Measurements from ENCODE around the gene DOK7.

Gene DOK7

DNA sequence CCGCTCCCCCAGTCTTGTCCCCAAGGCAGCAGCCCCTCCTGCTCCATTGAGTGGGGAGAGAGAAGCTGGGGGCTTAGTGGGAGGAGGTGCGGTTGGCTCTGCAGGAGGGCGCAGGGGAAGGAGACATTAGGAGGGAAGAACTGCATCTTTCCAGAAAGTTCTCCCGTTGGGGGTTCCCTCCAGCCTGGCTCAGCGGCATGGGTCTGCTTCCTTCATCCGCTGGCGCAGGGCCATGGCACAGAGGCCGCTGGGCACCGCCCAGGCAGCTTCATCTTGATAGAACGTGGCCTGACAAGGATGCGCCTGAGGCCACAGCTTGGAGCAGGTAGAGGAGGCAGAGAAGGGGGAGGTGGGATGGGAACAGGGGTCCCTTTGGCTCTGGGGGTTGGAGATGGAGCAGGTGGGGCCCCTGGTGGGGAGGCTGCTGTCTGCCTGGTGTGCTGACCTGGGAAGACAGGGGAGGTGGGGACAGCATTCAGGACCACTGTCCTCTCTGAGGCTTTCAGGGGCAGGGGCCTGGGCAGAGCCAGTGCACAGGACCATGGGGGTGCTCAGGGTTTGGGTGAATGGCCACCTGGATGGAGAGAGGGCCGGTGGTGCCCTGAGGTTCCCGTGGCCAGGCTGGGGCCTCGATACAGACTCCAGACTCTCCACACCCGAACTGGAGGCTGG, 12.1 kb downstream of the DOK7 start:
- DNase-seq (ENCODE audit: low read depth, low spot score) = no peak

DNA sequence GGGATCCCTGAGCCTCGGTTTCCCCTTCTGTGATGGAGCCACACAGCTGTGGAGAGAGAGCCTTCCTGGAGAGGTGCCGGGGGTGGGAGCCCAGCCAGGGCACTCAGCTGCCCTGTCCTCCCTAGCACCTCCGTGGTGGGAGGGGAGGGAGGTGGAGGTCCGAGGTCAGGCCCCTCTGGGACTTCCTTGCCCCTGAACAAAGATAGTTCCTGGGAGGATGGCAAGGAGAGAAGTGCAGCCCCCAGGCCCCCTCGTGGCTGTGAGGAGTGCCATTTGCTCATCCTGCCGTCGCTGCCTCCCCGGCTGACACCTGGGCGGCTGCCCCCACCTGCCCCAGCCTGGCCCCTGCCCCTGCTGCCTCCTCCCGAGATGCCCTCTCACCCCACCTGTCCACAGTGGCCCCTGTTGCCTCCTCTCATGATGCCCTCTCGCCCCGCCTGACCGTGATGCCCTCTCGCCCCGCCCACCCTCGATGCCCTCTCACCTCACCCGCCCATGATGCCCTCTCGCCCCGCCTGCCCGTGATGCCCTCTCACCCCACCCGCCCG, 12.7 kb downstream of the DOK7 start:
- no peak for DNase-seq (ENCODE audit: low read depth, low spot score)

DNA sequence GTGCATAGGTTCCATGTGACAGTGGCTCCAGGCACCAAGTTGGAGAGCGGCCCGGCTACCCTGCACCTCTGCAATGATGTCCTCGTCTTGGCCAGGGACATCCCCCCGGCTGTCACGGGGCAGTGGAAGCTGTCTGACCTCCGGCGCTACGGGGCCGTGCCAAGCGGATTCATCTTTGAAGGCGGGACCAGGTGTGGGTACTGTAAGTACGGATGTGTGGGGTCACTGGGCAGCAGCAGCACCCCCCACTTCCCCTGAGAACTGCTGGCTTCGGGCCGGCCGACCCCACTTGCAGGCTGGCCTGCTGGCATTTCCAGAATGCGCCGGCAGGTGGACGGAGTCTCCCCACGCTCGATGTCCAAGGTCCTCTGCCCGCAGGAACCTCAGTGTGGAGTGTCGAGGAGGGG, 13.2 kb downstream of the DOK7 start:
- no peak for DNase-seq (ENCODE audit: low read depth, low spot score)

DNA sequence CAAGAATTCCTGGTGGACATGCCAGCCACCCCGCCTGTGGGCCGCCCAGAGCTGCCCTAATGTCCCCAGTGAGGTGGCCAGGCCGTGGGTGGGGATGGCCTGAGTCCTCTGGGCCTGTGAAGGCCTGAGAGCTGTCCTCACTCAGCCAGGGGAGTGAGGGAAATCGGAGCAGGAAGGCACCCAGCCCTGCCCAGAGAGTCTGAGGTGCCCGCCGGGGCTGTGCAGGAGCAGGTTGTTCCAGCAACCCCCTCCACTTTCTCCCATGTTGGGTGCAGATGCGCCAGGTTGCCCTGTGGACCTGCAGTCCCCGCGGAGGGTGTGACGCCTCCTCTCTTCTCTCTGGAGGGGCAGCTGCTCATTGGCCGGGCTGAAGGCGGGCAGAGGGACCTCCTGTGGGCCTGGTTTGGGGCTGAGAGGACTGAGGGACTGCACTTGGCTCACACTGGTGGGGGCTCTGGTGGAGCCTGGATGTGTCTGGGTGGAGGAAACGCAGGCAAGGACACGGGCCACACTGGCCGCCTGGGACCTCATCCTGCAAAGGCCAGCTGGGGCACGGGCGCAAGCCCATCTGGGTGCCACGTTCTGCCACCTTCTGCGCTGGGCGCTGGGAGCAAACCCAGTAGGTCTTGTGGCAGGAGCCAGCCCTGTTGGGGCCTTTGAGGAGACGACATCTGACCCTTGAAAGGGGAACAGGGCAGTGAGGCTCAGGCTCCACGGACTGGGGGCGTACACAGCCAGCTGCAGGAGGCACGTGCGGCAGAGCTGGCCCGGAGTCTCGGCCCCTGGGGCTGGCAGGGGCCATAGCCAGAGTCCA, 14.0 kb downstream of the DOK7 start:
- DNase-seq (ENCODE audit: low read depth, low spot score) = no peak

DNA sequence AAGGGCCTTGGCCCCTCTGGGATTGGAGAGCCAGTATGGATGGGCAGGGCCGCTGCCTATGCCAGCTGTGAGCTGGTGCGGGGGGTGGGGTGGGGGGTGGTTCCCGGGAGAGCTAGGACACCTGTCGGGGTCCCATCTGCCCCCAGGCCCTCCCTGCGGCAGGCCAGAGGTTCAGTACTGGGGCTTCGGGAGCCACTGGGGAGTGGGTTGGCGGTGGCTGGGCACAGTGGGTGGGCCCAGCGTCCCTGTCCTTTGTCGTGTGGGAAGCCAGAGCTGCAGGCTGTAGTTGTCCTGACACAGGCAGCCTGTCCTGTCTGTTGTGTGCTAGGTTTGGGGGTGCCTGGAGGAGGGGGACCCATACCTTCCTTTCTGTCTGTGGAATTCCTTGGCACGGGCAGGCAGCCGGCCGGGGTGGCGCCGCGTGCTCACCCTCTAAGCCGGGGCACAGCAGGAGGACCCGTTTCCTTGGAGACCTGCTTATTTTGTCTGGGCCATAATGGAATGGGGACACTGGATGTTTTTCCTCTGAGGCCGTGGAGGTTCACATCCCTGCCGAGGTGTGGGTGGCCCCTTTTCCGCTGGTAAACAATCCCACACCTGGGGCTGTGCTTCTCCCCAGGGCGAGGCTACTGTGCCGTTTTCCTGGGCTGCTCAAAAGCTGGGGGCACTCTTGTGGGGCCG, 14.8 kb downstream of the DOK7 start:
- DNase-seq (ENCODE audit: low read depth, low spot score) = no peak

DNA sequence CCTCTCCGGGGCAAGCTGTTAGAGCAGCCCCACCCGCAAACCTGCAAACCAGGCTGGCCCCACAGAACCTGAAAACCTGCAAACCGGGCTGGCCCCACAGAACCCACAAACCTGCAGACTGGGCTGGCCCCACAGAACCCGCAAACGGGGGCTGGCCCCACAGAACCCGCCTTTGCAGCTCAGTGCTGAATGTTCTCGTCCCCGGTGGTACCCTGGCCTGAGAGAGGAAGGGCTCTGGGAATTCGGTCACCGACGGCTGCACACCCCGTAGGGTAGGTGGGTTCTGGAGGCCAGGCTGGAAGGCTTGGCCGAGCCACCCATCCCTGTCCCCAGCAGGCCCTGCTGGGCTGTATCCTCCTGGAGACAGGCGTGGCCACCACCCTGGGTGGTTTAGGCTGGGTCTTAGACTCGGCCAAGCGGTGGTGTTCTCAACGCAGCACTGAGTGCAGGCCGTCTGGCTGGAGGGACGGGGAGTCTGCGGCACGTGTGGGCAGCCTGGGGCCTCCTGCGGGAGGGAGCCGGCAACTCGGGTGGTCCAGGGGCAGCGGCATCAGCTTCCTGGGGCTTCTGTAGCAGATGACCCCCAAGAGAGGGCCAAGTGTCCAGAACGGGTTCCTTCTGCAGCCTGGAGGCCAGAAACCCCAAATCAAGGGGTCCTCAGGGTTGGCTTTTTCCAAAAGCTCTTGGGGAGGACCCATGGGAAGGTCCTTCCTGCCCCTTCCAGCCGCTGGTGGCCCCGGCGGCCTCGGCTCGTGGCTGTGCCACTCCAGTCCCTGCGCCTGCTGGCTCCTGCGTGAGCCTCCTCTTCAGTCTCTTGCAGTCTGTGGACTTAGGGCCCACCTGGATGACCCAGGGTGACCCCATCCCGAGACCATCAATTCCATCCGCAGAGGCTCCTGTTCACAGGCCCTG, 15.6 kb downstream of the DOK7 start:
- DNase-seq (ENCODE audit: low read depth, low spot score) = no peak

DNA sequence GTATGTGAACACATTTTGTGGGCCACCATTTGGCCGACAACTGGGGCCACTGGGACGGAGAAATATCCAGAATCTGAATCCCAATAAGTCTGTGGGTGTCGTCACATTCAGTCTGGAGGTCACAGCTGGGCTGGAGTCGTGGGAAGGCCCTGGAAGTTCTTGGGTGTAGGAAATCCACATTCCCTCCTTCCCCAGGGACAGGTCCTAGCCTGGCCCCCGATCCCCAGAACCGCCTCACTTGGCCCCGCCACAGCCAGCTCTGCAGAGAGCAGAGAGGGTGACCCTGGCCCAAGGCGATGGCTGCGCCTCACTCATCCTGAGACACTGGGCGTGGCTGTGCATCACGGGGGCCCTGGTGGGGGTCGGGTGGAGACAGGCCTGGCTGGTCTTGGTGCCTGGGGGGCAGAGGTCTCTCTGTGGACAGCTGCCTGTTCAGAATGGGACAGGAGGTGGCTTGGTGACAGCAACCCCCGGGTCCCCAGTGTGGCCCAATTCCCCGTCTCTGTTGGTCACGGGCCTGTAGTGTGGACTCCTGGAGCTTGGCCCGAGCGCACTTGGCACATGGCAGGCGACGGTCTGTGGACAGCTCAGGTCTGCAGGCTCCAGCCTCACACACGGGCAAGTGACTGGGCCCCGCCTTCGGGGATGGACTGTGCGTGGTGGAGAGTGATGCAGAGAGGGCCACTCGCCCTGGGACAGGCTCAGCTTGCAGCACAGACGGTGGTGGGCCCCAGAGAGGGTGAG, 16.4 kb downstream of the DOK7 start:
- DNase-seq (ENCODE audit: low read depth, low spot score) = no peak

DNA sequence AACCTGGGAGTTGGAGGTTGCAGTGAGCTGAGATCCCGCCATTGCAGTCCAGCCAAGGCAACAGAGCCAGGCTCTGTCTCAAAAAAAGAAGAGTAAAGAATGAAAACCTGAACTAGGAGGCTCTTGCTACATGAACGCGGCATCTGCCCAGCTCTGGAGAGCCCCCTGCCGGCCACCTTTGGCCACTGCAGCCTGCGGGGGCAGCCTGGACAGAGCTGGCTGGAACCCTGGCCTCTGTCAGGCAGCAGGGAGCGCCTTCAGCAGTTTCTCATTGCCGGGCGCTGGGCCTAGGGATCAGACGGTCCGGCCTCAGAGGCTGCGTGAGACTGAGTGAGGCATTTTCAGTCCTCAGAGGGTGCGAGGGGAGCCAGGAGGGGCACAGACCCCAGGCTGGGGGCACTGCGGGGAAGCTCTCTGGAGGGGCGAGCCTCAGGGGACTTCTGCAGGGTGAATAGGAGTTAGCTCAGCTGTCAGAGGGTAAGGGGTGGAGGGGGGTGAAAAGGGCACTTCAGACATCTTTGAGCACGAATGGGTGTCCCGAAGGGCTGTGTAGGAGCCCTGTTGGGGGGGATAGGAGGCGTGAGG, 17.5 kb downstream of the DOK7 start:
- peak; percentile 97 for DNase-seq (ENCODE audit: low read depth, low spot score)

DNA sequence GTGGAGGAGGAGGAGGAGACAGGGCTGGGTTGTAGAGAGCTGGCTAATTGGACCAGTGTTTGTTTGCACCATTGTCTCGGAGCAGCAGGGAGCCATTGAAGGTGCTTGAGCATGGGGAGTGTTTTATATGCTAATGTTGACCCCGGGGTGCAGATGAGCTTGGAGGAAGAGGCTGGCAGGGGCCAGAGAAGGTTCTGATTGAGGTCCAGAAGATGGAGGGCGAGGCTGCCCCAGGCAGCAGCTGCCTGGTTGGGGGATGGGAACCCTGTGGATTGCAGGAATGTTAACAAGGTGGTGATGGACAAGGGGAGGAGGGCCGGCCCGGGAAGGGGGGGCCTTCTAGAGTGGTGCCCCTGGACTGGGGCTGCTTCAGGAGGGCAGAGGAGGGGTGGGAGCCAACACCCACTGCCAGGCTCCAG, 18.0 kb downstream of the DOK7 start:
- DNase-seq (ENCODE audit: low read depth, low spot score) = peak; percentile 78

DNA sequence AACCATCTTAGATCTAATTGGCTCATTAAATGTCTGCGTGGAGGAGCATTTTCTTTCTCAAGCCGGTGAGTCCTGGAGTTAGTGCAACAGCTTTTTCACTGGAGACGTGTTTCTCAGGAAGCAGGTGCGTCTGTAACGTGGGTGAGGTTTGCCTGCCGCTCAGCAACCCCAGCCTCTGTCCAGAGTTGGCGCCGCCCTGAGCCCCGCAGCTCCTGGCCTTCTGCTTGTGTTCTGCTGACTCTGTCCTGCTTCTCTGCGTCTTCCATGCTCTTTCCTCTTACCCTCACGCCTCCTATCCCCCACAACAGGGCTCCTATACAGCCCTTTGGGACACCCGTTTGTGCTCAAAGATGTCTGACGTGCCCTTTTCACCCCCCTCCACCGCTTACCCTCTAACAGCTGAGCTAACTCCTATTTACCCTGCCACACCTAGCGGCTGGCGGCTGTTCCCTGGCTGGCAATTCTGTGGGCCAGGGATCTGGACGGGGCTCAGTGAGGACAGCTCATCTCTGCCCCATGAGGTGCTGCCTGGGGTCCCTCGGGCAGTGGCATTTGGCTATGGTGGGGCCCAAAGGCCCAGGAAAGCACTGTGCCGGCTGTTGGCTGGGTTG, 18.8 kb downstream of the DOK7 start:
- no peak for DNase-seq (ENCODE audit: low read depth, low spot score)

DNA sequence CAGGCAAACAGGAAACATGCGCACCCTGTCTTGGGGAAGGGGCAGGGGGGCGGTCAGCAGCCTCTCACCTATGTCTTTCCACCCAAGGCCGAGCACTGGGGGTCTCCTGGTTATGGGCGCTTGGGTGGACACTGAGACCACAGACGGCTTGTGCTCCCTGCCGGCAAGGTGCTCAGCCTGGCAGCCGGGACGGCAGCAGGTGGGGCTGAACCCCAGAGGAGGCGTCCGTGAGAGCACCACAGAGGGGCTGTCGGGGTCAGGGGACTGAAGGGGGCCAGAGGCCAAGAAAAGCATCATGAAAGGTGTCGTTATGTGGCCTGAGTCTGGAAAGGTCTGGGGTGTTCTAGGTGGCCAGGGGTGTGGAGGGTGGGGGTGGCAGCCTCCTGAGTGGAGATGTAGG, 19.6 kb downstream of the DOK7 start:
- DNase-seq (ENCODE audit: low read depth, low spot score) = no peak

DNA sequence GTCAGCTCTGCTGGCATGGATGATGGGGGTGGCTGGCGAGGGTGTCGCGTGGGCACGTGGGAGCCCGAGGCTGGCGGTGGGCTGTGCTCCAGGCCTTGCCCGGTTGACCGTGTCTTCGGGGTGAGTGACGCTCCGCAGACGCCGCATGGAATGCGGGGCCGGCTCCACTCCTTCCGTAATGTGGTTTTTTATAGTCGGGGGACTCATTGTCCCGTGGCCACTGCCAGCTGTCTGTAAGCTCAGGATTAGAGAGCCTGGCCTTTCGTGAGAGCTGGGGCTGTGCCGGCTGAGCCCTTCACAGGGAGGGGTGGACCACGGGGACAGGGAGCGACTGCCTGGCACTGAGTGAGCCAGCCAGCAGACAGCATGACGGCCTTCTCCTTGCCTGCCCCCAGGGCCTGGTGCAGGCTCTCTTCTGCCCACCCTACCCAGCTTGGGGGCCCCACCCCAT, 20.4 kb downstream of the DOK7 start:
- no peak for DNase-seq (ENCODE audit: low read depth, low spot score)

DNA sequence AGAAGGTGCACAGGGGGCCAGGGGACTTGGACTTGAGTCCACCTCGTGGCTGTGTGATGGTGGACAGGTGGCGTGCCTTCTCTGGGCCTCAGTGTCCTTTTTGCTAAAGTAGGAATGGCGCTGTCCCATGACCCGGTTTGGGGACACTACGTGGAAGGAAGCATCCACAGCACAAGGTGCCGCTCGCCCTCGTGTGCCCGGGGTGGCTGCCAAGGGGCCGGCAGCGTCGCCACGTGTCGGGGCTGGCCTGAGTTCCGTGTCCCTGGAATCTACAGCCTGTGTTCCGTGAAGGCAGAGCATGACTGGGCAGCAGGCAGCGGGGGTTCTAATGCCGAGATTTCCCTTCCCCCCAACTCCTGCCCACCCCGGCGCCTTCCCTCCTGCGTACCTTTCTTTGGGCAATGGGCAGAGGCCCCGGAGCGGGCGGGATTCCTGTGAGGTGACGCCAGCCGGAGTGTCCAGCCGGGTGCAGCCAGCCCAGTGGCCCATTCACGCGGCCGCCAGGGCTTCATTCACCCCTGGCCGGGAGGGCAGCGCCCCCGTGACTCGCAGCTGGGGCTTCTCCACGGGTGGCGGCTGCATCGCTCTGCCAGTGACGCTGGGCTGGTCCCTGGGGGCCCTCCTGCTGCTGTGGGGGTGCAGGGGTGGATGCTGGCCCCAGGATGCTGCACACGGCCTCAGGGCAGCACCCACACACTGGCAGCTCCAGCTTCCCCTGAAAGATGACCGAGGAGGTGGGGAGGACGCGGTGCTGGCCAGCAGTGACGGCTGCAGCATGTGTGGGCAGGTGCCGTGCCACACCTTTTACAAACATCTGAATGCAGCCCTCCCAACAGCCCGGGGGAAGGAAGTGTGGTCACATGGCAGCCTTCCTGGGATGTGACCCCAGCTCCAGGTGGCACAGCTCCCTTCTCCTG, 21.2 kb downstream of the DOK7 start:
- peak; percentile 50 for DNase-seq (ENCODE audit: low read depth, low spot score)

DNA sequence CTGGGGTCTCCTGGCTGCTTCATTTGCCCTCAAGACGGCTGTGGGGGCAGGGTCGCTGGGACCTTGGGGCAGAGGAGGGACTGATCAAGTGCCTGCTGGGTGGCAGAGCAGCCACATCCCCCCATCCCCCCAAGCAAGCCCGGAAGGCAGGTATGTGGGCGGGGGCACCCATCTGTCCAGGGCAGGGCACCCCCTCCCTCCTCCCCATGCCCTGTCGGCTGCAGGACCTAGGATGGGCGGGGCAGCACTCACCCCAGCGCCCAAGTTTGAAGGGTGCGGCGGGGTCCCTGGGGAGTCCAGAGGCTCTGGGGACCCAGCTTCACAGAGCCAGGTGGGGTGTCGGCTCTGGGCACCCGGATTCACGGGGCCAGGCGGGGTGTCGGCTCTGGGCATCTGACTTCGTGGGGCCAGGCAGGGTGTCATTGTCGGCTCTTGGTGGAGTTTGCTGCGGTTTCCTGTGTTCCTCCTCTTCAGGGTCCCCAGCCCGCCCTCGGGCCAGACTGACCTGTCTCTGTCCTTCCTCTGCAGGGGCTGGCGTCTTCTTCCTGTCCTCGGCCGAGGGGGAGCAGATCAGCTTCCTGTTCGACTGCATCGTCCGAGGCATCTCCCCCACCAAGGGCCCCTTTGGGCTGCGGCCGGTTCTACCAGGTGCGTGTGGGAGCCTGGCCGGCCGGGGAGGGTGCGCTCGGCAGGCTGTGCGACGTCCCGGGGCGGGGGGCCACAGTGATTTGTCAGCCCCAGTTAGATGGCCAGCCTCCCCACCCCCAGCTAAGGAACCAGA, 22.1 kb downstream of the DOK7 start:
- DNase-seq (ENCODE audit: low read depth, low spot score) = peak; percentile 52

DNA sequence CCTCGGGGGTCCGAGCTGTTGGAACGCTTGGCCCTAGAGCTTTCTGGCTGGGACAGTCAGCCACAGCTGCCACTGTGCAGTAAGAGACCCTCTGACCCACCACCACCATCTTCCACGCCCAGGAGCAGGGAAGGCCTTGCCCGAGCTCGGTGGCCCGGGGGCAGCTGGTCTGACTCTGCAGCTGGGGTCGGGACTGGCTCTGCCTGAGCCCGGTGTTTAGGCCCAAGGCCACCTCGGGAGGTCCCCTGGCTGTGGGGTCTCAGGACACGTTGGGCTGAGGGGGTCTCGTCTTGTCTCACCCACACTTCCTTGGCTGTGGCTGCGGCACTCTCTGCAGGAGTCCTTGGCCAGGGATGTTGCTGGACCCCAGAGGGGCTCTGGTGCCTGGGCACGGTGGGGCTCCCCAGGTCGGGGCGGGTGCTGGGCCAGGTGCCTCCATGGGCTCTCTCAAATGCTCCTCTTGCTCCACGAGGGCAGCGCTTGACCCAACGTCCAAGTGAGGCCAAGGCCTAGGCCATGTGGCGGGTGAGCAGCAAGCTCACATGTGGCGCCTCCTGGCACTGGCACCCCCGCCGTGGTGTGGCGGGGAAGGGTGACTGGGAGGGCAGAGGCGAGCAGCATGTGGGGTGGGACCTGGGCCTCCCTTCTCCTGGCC, 22.9 kb downstream of the DOK7 start:
- no peak for DNase-seq (ENCODE audit: low read depth, low spot score)

DNA sequence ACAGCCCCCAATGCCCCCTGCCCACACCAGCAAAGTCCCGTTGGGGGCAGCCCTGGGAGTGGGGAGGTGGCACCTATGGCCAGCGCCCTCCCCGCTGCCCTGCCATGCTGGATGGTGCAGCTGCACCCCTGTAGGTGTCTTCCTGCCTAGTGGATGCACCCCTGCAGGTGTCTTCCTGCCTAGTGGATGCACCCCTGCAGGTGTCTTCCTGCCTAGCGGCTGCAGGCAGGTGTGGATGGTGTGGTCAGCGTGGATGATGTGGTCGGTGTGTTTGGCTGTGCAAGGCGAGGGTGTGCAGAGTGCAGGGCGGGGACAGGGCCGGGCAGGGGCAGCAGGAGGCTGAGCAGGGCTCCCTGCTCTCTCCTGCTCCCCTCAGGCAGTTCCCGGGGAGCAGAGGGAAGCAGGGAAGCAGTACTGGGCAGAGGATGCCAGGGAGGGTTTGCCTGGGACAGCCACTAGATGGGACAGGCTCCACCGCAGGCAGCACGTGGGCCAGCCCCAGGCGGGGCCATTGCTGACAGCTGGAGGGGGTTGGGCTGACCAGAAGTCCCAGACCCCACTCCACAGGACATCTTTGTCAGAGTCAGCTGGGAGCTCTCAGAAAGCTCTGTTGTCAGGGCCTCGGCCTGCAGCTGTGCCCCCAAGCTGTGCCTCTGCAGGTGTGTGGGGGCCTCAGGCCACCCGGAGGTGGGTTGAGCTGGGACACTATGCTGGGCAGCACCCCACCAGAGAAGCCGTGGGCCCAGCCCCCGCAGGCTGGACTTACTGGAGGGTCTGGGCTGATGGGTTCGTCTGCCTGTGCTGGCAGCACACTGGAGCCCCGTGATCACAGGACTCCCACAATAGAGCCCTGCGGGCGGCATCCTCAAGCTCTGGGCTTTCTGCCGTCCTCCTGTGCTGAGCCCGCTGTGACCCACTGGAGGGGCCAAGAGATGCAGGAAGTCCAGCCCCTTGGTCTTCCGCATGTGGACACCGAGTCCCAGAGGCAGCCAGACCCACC, 23.7 kb downstream of the DOK7 start:
- DNase-seq (ENCODE audit: low read depth, low spot score) = peak; percentile 61

Measured in ELF-1 (cell line).